HG03025 (cell line): ENCODE results near the gene ARHGEF4.

Experiments used
- ATAC-seq: cut with Tn5 transposase; IDR thresholded peaks from one replicate; pipeline ENCODE4 v1.9.1; 2021; ENCODE audit warnings: mild to moderate bottlenecking, moderate library complexity; ENCODE audit not compliant: unreplicated experiment, low FRiP score

The ARHGEF4 gene

DNA sequence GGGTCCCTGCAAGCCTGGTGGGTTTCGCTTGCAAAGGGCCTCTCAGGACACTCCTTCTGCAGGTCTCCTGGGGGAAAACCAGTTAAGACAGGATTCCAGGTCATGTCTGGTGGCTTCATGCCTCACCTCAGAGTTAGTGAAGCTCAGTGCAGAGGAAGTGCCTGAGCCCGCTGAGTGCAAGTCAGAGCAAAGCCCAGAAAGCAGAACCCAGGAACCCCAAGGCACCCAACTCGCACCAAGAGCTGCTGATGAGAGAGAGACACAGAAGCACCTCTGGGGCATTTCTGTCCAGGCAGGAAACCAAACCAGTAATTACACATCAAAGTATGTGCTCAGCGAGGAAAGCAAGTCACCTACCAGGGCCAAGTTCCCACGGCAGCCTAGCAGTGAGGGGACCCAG, 78.4 kb downstream of the ARHGEF4 start:
- ATAC-seq, result no peak

DNA sequence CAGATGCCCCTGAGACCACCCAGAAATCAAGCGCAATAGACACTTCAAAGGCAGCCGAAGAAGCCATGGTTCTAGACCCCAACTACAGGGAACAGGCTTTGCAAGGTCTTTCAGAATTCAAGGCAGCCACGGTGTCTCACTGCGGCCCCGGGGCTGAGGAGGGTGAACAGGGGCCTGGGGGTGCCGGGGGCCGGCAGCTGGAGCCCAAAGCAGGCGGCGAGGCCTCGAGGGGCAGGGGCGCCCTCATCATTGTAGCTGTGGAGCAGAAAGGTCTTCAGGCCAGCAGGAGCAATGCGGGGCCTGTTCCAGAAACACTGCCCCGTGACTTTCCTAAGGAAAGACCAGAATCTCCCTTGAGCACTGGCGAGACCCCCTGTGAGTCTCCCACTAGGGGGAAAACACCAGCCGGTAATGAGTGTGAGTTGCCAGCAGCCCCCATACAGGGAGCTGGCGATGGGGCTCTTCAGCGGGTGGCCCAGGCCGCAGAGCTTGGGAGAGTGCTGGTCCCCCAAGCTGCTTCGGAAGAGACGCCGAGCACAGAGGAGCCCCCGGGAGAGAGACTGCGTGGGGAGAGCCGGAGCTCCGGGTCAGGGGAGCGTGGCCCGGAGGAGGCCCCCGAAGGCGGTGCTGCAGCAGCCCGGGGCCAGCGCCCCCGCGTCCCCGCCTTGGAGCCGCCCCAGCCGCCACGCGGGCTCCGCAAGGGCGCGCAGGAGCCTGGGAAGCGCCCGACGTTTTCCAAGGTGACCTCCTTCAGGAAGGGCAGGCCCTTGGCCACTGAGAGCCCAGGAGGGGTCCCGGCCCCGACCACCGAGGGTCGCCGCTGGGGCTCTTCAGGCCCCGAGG, 79.1 kb downstream of the ARHGEF4 start:
- no peak for ATAC-seq

DNA sequence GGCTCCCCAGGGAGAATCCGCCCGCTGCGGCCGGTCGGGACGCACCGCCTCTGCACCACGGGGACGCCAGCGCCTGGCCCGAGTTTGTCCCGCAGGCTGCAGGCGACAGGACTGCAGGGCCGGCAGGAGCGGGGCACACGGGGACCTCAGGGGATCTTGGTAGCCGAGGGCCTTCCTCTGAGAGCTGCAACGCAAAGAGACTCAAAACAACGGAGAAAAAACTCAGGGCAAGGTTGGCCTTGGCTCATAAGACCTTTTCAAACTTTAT, 79.7 kb downstream of the ARHGEF4 start:
- no peak for ATAC-seq

DNA sequence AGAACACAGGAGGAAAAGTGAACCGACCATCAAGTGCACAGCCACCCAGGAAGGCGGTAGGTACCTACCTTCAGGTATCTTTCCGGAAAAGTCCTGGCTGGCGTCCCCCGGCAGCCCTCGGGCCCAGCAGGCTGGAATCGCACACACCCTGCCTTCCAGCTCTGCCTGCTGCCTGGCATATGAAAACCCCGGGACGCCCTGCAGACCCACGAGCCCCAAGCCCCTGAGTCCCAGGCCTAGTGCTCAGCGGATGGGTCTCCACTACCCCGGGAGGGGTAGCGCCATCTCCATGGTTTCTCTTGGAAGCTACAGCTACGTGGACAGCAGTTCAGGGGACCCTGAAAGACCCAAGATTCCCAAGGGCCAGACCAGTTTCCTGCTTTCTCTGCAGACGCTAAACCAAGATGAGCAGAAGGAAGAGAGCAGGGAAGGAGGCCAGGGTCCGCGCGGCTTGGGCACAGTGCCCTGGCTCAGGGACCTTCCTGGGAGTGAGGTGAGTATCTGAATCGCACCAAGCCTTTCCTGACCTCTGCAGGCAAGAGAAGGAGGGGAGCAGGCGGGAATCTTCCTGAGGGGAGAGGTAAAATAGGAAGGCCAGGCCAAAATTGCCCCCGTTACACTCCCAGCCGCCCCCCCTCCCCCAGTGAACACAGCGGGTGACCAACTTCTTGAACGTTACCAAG, 80.4 kb downstream of the ARHGEF4 start:
- ATAC-seq, result no peak

DNA sequence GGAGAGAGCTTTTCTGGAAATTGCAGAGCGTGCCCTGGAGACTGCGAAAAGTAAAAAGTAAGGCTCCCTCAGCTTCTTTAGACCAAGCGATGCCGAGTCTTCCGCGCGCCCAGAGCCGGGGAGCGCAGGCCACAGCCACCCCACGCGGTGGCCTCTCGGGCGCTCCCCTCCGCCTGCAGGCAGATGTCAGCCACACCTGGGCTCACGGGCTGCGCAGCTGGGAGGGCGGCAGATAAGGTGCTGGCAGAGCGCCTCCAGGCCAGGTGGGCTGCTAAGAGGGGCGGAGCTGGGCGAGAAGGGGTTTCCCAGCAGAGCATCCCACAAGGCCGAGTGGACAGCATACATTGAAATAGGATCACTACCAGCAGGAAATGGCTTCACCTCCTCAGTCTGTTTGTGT, 81.7 kb downstream of the ARHGEF4 start:
- no peak for ATAC-seq

DNA sequence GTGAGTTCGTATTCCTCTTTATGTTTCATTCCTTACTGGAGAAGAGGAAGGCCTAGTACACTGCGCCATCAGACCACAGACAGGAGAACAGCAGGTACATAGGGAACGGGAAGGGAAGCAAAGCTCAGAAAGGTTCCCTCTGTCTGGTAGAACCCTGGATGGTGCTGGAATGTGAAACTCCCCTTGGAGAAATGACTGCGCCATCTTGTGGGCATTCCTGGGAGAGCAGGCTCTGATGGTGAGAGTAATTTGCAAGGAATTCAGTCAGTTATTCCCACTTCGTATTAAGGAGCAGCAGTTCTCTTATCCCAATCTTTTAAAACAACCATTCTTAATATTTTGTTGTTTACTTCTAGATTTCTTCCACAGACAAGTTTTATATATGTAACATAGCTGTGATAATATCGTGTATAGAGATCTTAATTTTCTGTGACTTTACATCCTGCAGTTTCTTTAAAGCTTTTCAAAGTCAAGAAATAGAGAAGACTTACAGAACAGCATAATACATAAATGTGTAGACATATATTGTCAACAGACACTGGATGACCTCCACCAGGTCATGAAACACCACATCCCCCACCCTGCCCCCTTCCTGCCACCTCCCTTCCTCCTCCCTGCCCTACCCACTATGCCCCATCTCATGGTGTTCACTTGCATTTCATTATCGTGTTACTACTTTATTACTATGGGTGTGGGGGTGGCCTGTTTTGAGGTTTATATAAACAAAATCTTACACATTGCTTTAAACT, 83.9 kb downstream of the ARHGEF4 start:
- ATAC-seq, result no peak

DNA sequence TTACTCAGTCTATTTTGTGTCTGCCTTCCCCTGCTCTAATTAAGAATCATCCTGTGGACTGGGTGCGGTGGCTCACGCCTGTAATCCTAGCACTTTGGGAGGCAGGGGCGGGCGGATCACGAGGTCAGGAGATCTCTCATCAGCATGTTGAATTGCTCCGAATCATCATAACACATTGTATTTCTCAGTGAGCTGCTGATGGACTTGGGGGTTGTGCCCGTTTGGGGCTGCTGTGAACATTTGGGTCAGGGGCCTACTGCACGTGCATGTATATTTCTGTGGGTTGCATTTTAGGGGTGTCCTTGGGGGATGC, 84.4 kb downstream of the ARHGEF4 start:
- no peak for ATAC-seq

DNA sequence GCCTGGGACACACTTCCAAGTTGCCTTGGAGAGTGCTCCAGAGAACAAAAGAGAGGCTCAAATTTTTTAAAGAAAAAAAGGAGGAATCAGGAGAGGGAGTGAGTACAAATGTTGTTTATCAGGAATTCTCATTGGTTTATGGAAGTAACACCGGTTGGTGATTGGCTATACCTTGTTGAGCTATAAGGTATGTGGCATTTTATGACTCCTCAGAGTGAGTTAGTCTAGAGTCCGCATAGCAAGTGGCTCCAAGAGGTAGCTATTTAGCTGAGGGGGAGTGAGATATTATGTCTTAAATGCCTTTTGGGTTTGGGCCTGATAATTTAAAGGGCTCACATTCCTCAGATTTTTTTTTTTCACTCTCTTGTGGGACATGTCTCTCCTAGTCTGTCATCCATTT, 85.7 kb downstream of the ARHGEF4 start:
- ATAC-seq, result no peak

DNA sequence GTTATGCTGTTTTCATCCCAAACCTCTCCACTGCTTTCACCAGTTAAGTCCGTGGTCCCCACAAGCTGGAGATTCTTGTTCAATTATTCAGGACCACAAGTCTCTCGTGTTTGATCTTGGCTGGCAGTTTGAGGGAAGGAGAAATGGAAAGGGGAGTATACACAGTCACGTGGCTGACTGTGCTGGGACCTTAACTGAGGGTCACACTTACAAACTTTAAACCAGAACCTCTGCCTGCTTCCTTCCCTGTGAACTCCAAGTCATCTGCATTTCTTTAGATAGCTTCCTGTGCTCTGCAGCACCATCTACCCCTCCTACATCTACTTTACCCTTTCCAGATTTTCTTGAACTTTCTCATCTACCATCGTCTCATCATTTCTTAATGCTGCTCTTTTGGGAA, 91.7 kb downstream of the ARHGEF4 start:
- ATAC-seq, result no peak

DNA sequence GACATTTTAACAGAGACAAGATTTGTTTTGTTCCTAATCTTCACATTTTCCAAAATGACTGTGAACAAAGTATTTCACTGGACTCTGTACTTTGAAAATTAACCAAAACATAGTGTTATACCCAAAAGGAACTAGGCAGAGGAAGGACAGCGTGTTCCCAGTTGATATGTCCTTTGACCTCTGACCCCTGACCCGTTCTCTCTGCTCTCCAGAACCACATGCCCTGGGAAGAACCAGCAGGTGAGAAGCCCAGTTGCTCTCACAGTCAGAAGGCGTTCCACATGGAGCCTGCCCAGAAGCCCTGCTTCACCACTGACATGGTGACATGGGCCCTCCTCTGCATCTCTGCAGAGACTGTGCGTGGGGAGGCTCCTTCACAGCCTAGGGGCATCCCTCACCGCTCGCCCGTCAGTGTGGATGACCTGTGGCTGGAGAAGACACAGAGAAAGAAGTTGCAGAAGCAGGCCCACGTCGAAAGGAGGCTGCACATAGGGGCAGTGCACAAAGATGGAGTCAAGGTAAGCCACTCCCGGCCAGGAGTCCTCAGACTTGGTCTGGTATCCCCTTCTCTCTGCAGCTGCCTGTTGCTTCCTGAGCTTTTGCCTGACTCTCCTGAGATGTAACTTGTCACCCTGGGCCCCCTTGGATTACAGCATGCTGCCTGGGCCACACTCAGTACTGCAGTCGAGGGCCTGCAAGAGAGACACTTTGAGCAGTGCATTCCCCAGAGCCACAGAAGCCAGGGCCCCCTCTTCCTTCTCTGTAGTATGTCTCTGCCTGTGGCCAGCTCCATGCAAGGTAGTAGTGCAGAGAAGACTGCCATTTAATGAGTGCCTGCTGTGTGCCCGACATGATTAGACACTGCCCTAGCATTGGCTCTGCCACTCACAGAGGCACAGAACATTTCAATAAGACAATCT, 94.3 kb downstream of the ARHGEF4 start:
- ATAC-seq, result no peak

DNA sequence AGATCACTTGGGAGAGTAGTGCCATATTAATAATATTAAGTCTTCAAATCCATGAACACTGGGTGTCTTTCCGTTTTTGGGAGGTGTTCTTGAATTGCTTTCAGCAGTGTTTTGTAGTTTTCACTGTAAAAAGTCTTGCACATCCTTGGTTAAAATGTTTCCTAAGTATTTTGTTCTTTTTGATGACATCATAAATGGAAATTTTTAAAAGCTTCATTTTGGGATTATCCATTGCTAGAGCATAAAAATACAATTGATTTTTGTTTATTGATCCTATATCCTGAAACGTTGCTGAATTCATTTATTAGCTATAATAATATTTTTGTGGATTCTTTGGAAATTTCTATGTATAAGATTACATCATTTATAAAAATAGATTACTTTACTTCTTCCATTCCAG, 96.8 kb downstream of the ARHGEF4 start:
- ATAC-seq, result no peak

DNA sequence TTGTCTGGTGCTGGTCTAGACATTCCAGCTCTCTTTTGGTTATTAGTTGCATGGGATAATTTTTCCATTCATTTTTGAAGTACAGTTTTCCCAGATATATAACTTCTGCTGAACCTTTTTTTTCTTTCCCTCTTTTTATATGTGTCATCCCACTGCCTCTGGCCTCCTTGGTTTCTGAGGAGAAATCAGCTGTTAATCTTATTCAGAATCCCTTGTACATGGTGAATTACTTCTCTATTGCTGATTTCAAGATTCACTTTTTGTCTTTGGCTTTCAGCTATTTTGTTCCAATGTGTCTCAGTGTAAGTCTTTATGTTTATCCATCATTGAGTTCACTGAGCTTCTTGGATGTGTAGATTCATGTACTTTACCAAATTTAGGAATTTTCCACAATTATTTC, 99.7 kb downstream of the ARHGEF4 start:
- ATAC-seq, result no peak

DNA sequence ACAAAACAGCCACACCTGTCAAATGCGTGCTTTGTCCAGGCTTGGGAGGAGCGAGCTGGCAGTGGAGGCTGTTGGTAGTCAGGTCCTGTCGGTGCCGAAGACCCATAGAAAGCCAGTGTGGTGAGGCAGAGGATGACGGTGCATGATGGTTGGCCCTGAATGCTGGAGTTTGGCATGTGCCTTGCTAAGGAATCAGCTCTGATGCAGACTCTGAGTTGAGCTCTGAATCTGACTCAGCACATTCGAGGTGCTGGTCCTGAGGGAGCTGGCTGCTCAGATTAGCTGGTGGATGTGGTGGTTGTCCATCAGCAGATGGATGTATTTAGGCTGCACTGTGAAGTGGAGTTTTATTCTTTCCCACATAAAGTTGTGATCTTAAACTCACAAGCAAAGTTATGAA, 111.3 kb downstream of the ARHGEF4 start:
- ATAC-seq, result no peak

DNA sequence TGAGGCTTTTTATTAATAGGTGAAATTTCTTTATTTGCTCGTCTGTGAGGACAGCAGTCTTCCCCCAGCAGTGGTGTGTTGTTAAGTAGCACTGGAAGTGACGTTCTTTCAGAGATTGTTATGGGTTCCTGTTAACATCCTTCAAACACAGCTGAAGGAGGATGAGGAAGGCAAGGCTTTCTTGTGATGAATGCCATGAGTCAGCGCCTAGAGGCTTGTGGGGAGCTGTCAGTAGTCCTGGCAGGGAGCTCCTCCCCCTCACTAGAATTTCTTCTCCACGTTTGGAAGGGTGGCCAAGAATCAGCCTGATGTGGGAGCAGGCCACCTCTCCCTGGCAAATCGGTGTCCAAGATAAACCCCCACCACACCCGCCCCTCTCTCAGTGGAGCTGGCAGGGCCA, 113.2 kb downstream of the ARHGEF4 start:
- ATAC-seq, result no peak

DNA sequence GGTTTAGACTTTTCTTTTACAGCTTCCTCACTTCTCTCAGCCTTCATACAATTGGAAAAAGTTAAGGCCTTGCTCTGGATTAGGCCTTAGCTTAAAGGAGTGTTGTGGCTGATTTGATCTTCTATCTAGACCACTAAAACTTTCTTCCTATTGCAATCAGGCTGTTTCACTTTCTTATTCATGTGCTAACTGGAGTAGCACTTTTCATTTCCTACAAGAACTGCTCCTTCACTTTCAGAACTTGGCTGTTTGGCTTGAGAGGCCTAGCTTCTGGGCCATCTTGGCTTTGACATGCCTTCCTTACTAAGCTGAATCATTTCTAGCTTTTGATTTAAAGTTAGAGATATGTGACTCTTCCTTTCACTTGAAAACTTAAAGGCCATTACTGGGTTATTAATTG, 114.3 kb downstream of the ARHGEF4 start:
- ATAC-seq, result no peak

DNA sequence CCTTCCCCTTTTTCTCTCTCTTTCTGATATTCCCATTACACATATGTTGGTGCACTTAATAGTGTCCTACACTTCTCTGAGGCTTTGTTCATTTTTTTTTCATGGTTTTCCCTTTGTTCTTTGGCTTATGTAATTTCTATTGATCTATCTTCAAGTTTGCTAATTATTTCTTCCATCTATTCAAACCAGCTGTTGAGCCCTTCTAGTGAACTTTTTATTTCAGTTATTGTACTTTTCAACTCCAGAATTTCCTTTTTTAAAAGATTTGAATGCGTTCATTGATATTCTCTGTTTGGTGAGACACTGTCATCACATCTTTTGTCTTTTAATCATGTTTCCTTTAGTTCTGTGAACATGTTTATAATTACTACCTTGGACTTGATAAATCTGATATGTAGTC, 118.2 kb downstream of the ARHGEF4 start:
- ATAC-seq, result no peak

DNA sequence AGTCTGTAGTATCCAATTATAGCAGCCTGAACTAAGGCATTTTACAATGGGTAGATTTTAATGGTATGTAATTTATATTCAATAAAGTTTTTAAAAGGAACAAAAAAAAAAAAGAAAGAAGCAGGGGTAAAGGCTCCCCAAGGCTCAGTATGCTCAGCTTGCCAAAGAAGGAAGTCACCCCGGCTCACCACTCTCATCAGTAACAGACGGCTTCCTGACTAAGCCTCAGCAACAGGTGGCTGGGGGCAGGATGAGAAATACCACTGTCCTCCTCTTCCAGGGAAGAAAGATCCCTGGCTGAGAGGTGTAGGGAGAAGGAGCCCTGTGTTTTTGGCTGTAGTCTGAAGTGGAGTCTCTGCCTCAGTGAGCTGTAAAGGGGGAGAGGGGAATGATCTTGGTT, 121.2 kb downstream of the ARHGEF4 start:
- ATAC-seq, result no peak

DNA sequence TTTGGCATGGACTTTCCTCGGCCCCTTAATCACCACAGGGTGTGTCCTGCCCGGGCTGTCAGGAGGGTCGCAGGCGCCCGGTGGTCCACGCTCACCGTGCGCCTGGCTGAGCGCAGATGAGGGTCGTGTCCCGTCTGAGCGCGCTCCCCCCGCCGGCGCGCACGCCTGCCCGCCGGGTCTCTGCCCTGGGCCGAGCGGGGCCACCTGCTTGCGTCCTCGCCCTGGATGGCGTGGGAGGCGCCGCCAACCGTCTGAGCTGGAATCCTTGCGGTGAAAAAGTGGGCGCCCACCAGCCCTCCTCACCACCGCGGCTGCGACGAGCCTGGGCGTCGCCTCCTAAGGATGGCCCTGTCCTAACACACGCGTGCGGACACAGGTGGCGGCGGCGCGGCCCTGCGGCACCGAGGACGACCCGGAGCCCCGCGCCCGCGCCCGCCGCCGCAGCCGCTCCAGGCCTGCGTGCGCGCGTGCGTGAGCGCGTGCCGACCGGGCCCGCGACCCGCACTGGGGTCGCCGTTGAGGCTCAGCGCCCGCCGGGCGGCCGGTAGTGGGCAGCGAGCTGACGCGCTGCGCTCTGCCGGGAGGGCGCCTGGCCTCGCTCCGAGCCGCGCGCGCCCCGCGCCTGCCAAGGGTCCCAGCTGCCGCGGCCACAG, 126.6 kb downstream of the ARHGEF4 start:
- ATAC-seq, result no peak

DNA sequence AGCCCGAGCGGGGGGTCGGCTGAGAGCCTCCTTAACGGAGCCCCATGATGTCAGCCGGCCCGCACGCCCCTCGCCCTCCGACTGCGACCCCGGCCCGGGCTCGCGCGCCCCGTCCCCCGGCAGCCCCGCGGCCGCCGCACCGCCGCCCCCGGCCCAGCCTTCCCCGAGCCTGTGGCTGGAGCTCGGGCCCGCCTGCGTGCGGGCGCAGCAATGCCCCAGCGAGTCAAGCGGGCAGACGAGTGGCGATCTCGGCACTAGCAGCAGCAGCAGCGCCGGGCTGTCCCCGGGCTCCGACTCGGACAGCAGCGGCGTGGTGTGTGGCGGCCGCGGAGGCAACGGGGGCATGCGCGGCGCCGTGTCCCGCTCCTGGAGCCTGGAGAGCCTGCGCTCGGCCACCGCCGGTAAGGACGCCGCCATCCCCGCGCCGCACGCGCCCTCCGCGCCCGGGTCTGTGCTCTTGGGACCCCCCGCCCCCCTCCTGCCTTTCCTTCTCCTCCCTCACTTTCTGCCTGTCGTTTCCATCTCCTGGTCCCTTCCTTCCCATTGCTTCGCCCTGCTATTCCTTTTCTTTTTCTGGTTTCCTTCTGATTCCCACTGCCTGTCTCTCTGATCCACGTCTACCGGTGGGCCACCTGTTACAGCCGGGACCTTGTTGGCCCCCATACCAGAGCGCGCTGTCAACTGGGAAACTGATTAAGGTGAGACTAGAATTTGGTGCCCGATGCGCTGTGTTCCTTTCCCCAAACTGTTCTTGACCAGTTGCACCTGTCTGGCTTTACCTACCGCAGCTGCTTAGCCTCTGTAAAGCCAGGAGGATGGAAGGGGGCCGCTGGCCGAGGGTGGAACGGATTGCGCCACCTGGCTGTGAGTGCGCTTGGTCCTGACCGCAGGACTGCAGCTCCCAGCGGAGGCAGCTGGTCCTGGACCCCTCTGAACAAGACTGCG, 127.4 kb downstream of the ARHGEF4 start:
- no peak for ATAC-seq
